Skeletal muscle cell (primary cell): ENCODE results near the gene SHISA6.

Experiments
- DNase-seq: peaks from one replicate; pipeline ENCODE4 v3.0.0-alpha.2; 2010; ENCODE audit warnings: low read depth
- H3K4me3 ChIP-seq: 2 replicates; pipeline ENCODE4 v1.5.1; 2011; ENCODE audit warnings: low read depth, mild to moderate bottlenecking, control low read depth, low read length, moderate library complexity

Gene SHISA6

DNA sequence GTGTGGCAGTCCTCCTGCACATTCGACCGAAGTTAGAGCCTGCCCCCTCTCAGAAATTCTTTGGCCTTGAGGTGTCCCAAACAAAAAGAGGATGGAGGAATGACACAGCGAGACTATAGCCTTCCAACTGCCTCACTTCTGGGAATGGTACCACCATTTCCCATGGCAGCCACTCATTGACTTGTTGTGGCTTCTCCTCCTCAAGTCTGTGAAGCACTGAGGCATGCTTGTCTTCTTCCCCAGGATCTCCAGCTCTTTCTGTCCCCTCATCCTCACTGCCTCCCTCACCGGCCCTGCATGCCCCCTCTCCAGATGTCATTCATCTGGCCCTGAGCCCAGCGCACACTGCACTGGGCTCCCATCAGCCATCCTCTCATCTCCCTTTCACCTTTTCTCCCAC lies 313.5 kb downstream of the SHISA6 start:
- H3K4me3 ChIP-seq = no peak overlapping the region
- DNase-seq = no peak

DNA sequence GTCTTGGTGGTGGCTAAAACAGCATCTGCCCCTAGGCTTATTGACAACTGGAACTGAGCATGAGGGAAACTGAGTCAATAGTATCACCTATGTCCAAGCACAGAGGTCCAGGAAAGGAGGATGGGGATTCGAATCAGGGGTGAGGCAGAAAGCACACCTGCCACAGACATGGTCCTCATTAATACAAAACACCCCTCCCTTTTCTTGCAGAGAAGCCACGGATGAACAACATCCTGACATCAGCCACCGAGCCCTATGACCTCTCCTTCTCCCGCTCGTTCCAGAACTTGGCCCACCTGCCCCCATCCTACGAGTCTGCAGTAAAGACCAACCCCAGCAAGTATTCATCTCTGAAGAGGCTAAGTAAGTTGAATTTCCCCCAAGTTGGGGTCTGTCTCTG lies 314.5 kb downstream of the SHISA6 start:
- no peak for DNase-seq
- H3K4me3 ChIP-seq = no peak overlapping the region

DNA sequence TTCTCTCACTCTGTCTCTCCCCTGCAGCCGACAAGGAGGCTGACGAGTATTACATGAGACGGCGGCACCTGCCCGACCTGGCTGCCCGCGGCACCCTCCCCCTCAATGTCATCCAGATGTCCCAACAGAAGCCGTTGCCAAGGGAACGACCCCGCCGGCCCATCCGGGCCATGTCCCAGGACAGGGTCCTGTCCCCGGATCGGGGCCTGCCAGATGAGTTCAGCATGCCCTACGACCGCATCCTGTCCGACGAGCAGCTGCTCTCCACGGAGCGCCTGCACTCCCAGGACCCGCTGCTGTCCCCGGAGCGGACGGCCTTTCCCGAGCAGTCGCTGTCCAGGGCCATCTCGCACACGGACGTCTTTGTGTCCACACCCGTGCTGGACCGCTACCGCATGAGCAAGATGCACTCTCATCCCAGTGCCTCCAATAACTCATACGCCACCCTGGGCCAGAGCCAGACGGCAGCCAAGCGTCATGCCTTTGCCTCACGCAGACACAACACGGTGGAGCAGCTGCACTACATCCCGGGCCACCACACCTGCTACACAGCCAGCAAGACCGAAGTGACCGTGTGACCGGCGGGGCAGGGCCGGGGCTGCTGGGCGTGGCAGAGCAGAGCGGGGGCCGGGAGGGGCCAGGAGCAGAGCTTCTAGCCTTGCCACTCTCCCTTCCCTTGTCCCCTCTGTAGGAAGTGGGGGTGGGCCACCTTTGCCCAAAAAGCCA lies 316.9 kb downstream of the SHISA6 start:
- no peak overlapping the region for H3K4me3 ChIP-seq
- no peak for DNase-seq

DNA sequence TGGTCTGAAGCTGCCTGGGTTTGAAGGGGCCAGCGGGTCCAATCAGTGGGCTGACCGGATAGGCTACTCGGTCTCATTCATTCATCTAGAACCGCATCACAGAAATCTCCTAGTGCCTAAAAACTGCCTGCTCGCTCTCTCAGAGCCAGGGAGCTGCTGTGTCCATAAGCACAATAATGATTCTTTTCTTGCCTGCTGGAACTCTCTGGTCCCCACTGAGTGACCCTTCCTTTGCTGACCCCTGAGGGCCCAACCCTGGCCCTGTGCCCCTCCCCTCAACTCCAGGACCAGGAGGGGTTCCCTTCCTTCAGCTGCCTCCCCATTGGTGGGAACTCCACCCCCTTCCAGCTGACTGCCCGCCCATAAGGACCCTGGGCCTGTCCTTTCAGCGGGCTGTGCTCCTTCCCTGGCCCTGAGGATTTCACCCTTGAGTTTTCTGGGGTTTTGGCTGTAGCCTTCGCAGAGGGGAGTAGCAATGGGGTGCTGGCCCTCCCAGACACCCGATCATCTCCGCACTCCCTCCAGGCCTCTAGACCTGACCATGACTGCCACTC lies 317.7 kb downstream of the SHISA6 start:
- no peak for DNase-seq

GRCh38 chr17:11559601-11560000 lies 318.6 kb downstream of the SHISA6 start:
- DNase-seq = no peak
- no peak overlapping the region for H3K4me3 ChIP-seq

More for the DNA sequence above, 317.7 kb downstream of the SHISA6 start:
- no peak overlapping the region for H3K4me3 ChIP-seq

DNA sequence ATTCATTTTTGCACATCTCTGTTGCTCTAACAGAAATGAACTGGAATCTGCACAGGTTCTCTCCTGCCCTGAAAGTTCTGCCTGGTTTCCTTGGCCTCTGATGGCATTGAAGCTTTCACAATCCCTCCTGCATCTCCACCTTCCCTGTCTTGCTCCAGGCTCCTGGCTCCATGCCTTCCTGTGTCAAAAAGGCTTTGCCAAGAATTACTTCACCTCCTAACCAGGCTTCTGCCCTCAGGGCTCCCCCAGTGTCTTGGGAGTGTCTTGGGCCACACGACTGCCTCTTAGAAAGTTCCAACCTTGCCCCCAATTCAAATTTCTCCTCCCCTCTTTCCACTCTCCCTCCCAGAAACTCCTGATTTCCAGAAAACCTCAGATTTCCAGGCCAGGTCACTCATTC lies 320.3 kb downstream of the SHISA6 start:
- H3K4me3 ChIP-seq = no peak overlapping the region
- DNase-seq = no peak

GRCh38 chr17:11561702-11562101 lies 320.7 kb downstream of the SHISA6 start:
- no peak for DNase-seq

GRCh38 chr17:11564589-11565380 lies 323.8 kb downstream of the SHISA6 start:
- no peak for DNase-seq
- no peak overlapping the region for H3K4me3 ChIP-seq

More at GRCh38 chr17:11561702-11562101, 320.7 kb downstream of the SHISA6 start:
- H3K4me3 ChIP-seq = no peak overlapping the region

DNA sequence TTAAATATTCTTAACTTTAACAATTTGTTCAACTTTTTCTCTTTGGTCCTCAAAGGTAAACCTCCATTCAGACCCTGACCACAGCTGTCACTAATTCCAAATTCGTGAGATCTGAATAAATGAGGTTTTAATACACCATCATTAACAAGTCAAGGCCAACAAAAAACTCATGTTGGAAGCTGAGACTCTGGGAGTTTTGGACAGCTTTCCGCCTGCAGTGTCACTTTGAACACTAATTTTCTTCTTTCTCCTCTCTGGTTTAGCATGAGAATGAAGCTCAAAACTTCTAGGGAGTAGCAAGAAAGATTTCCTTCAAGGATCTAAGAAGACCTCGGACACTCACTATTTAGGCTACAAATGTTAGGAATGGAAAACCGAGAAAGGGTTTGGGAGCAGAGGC lies 324.6 kb downstream of the SHISA6 start:
- H3K4me3 ChIP-seq = no peak overlapping the region
- no peak for DNase-seq

DNA sequence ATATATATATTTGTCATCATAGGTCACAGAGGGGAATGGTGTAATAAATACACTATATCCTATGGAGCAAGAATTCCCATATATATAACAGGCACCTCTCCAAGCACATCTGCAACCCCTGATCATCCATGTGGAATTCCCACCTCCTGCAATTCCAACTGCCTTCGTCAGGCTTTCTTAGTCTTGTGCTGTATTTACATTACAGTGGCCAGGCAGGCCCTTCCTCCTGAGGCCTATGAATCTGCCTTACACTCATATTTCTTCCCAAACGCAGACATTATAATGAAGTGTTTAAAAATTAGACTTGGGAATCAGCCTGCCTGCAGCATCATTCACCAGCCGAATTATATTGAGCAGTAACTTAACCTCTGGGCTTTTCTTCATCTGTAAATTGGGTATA lies 338.0 kb downstream of the SHISA6 start:
- H3K4me3 ChIP-seq = no peak overlapping the region
- no peak for DNase-seq

GRCh38 chr17:11580677-11581076 lies 339.7 kb downstream of the SHISA6 start:
- DNase-seq = no peak
- H3K4me3 ChIP-seq = no peak overlapping the region

GRCh38 chr17:11582217-11582616 lies 341.2 kb downstream of the SHISA6 start:
- no peak overlapping the region for H3K4me3 ChIP-seq
- no peak for DNase-seq

GRCh38 chr17:11583306-11583992 lies 342.4 kb downstream of the SHISA6 start:
- no peak overlapping the region for H3K4me3 ChIP-seq
- DNase-seq = no peak

DNA sequence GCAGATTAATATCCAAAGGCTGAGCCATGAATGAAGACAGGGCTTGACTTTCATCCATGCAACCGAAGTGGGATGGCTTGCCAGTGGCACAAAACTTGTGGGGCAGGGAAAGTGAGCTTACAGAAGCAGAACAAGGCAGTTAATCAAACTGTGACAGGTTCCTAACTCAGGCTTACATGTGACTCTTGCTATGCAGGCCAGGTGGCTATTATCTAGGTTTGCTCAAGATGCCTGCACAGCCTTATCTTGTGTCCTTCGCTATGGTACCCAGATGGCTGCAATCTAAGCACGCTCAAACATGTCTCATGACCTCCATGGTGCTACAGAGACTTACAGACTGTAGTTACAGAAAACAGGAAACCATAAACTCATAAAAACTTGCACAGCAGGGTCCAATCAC lies 348.7 kb downstream of the SHISA6 start:
- no peak overlapping the region for H3K4me3 ChIP-seq
- no peak for DNase-seq

- peak within 1 kb of the TSS; percentile 44 for H3K4me3 ChIP-seq
- DNase-seq = peak; percentile 4
These were observed 357.5 kb downstream of the SHISA6 start, which contains the start of gene DNAH9 for GRCh38 chr17:11598274-11599221. Gene DNAH9, plus strand, starts transcription at chr17:11598470. Its CDS starts 29 bp downstream, at chr17:11598499.

DNA sequence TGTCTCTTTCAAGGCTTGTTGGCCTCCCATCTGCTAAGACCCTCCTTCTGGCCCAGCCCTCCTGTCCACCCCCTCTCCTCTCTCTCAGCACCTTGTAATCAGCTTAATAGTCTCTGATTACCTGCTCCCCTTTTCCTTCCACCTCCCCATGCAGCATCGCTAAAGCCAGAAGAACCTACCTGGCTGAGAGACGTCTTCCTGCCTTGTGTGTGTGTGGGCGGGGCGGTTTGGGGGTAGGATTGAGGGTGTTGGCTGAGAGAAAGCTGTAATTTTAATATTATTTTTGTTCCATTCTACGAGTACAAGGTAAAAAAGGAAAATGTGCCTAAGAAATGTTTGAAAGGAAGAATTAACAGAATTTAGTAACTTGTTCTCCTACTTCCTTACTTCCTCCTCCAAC lies 360.6 kb downstream of the SHISA6 start:
- no peak overlapping the region for H3K4me3 ChIP-seq
- no peak for DNase-seq

DNA sequence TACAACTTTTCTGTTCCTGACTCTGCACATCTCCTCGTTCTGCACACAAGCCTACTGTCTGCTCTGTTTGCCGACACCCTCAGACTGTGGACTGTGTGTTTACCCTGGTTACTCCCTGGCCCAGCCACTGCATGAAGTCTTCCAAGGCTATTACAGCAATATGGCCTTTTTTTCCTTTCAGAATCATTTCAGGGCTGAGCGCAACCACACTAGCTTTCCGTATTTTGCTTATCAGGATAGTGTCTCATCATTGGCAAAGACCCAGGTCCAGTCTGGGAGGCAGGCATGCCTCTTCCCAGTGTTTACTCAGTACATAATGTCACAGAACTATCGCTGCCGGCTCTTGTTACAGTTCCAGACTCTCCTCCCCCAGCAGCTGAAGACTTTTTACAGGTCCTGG lies 367.4 kb downstream of the SHISA6 start:
- H3K4me3 ChIP-seq = no peak overlapping the region
- DNase-seq = no peak

GRCh38 chr17:11610999-11611566 lies 370.1 kb downstream of the SHISA6 start:
- no peak for DNase-seq
- no peak overlapping the region for H3K4me3 ChIP-seq

GRCh38 chr17:11612956-11613355 lies 371.9 kb downstream of the SHISA6 start:
- no peak for DNase-seq
- H3K4me3 ChIP-seq = no peak overlapping the region
